H1 (cell line): ENCODE data around the gene UBE2I. TPM values are rescaled to one million over a fixed set of nuclear protein-coding genes. Genes with fewer than 3 reads are reported as not detected.

Experiments used
- CTCF ChIA-PET: fragments of 300-600 bp; sonication (Branson Sonifier 250); formaldehyde crosslinking; loops from one replicate; lab custom pipeline; 2021; ENCODE audit not compliant: partially characterized antibody; lab: Charles Lee
- POLR2A ChIA-PET: fragments of 300-600 bp; sonication (Branson Sonifier 250); formaldehyde crosslinking; loops from one replicate; lab custom pipeline; 2021; ENCODE audit warnings: inconsistent platforms; ENCODE audit not compliant: partially characterized antibody; lab: Charles Lee
- DNase-seq, 2 experiments: peaks; one replicate each; pipeline versions ENCODE4 v3.0.0 to v3.0.0-alpha.2; 2010 to 2022; ENCODE audit warnings: low spot score in 2 of 2, low read depth in 1 of 2, mixed read lengths in 1 of 2
- FAIRE-seq: peaks from 2 replicates; lab custom pipeline; 2011; peaks lifted over from hg19 to GRCh38; lab: Jason Lieb, UNC
- H2AFZ ChIP-seq: 2 replicates; pipeline ENCODE4 v1.8.1; 2012; ENCODE audit warnings: low read length, inconsistent platforms
- H2AK5ac ChIP-seq: 2 replicates; pipeline ENCODE4 v1.6.1; 2013; ENCODE audit warnings: low read depth, low read length
- H2BK120ac ChIP-seq: replicated peaks from 2 replicates; pipeline ENCODE3; 2013; ENCODE audit warnings: low read depth, low read length, inconsistent platforms
- H2BK12ac ChIP-seq: 2 replicates; pipeline ENCODE4 v1.6.1; 2013; ENCODE audit warnings: low read depth, low read length
- H2BK15ac ChIP-seq: 2 replicates; pipeline ENCODE4 v1.6.1; 2013; ENCODE audit warnings: low read length
- H2BK20ac ChIP-seq: 2 replicates; pipeline ENCODE4 v1.6.1; 2013; ENCODE audit warnings: low read length
- H2BK5ac ChIP-seq: 2 replicates; pipeline ENCODE4 v1.6.1; 2013; ENCODE audit warnings: low read depth, low read length
- H3K14ac ChIP-seq: 2 replicates; pipeline ENCODE4 v1.6.1; 2013; ENCODE audit warnings: inconsistent platforms; ENCODE audit not compliant: insufficient read length
- H3K18ac ChIP-seq: 2 replicates; pipeline ENCODE4 v1.6.1; 2013; ENCODE audit warnings: low read length; ENCODE audit errors: extremely low read depth
- H3K23ac ChIP-seq: 2 replicates; pipeline ENCODE4 v1.6.1; 2013; ENCODE audit warnings: inconsistent platforms; ENCODE audit not compliant: insufficient read length
- H3K23me2 ChIP-seq: 2 replicates; pipeline ENCODE4 v1.6.1; 2013; ENCODE audit warnings: low read depth, low read length
- H3K27ac ChIP-seq: 2 replicates; pipeline ENCODE4 v1.6.1; 2011; ENCODE audit warnings: low read depth, low read length, inconsistent platforms
- H3K27me3 ChIP-seq, 4 experiments: replicated peaks in 1 of 4; 1 replicate in 1 of 4; 2 replicates in 3 of 4; pipeline versions ENCODE4 v1.6.1 to v1.8.1; 2011 to 2013; ENCODE audit warnings: low read length in 3 of 4, mild to moderate bottlenecking in 3 of 4, inconsistent platforms in 2 of 4, mixed read lengths in 2 of 4, moderate library complexity in 1 of 4; ENCODE audit not compliant: control insufficient read depth in 3 of 4, insufficient read depth in 3 of 4; ENCODE audit errors: extremely low read depth in 1 of 4
- H3K36me3 ChIP-seq, 4 experiments: 2 replicates each; pipeline versions ENCODE4 v1.6.1 to v1.8.1; 2011 to 2013; ENCODE audit warnings: mild to moderate bottlenecking in 4 of 4, low read length in 3 of 4, moderate library complexity in 2 of 4, control low read depth in 1 of 4, inconsistent platforms in 1 of 4; ENCODE audit not compliant: insufficient read depth in 4 of 4, control insufficient read depth in 2 of 4
- H3K4ac ChIP-seq: replicated peaks from 2 replicates; pipeline ENCODE3; 2013; ENCODE audit warnings: low read length, low read depth, mixed read lengths, inconsistent platforms; ENCODE audit not compliant: insufficient read length
- H3K4me1 ChIP-seq, 4 experiments: replicated peaks in 1 of 4; 1 replicate in 1 of 4; 2 replicates in 3 of 4; pipeline versions ENCODE4 v1.6.1 to v1.8.1; 2011 to 2013; ENCODE audit warnings: low read length in 3 of 4, inconsistent platforms in 2 of 4, mixed read lengths in 1 of 4; ENCODE audit not compliant: insufficient read depth in 4 of 4, control insufficient read depth in 3 of 4
- H3K4me2 ChIP-seq, 2 experiments: 2 replicates each; pipeline versions ENCODE4 v1.6.1 to v1.8.1; 2011 to 2013; ENCODE audit warnings: low read depth in 2 of 2, low read length in 2 of 2, control low read depth in 1 of 2, inconsistent platforms in 1 of 2, mild to moderate bottlenecking in 1 of 2; ENCODE audit not compliant: insufficient read depth in 1 of 2
- H3K4me3 ChIP-seq, 4 experiments: fragments of 200-600, 300-600 bp in 1 of 4; sonication (generic), shearing (Covaris generic), sonication (Bioruptor Twin) in 1 of 4; 2 replicates each; pipeline versions ENCODE4 v1.5.1 to v1.8.1; 2011 to 2016; ENCODE audit warnings: low read length in 4 of 4, low read depth in 3 of 4, control low read depth in 2 of 4, inconsistent platforms in 2 of 4, mild to moderate bottlenecking in 2 of 4, mixed read lengths in 1 of 4, moderate library complexity in 1 of 4; ENCODE audit not compliant: insufficient read depth in 2 of 4; ENCODE audit errors: extremely low read depth in 1 of 4
- H3K56ac ChIP-seq: replicated peaks from 2 replicates; pipeline ENCODE3; 2013; ENCODE audit warnings: low read depth, mild to moderate bottlenecking, mixed read lengths, low read length, inconsistent platforms; ENCODE audit not compliant: insufficient read length
- H3K79me1 ChIP-seq: 2 replicates; pipeline ENCODE4 v1.6.1; 2013; ENCODE audit warnings: low read depth, low read length, control low read depth
- H3K79me2 ChIP-seq, 2 experiments: 2 replicates each; pipeline versions ENCODE4 v1.6.1 to v1.8.1; 2012 to 2013; ENCODE audit warnings: low read length in 2 of 2, mild to moderate bottlenecking in 2 of 2, inconsistent platforms in 1 of 2; ENCODE audit not compliant: insufficient read depth in 2 of 2, control insufficient read depth in 1 of 2
- H3K9ac ChIP-seq, 4 experiments: replicated peaks in 1 of 4; 1 replicate in 1 of 4; 2 replicates in 3 of 4; pipeline versions ENCODE4 v1.6.1 to v1.8.1; 2011 to 2013; ENCODE audit warnings: low read depth in 3 of 4, low read length in 3 of 4, control low read depth in 2 of 4, mild to moderate bottlenecking in 2 of 4, moderate library complexity in 2 of 4, inconsistent platforms in 1 of 4; ENCODE audit errors: extremely low read depth in 1 of 4
- H3K9me3 ChIP-seq, 2 experiments: 2 replicates each; pipeline versions ENCODE4 v1.6.1 to v1.8.1; 2012 to 2013; ENCODE audit warnings: mild to moderate bottlenecking in 2 of 2, moderate library complexity in 2 of 2, control low read depth in 1 of 2, inconsistent platforms in 1 of 2, low read depth in 1 of 2, low read length in 1 of 2, mixed read lengths in 1 of 2; ENCODE audit not compliant: insufficient read depth in 2 of 2
- H4K20me1 ChIP-seq, 2 experiments: replicated peaks in 1 of 2; 2 replicates each; pipeline versions ENCODE3 to v1.8.1; 2011 to 2013; ENCODE audit warnings: inconsistent platforms in 2 of 2, low read length in 2 of 2, mild to moderate bottlenecking in 1 of 2; ENCODE audit not compliant: insufficient read depth in 2 of 2, control insufficient read depth in 1 of 2
- H4K5ac ChIP-seq: 2 replicates; pipeline ENCODE4 v1.6.1; 2013; ENCODE audit warnings: low read length, low read depth, mixed read lengths, inconsistent platforms; ENCODE audit not compliant: insufficient read length
- H4K8ac ChIP-seq: 2 replicates; pipeline ENCODE4 v1.8.0; 2013; ENCODE audit warnings: mild to moderate bottlenecking, moderate library complexity, low read length, inconsistent platforms; ENCODE audit not compliant: insufficient read depth; ENCODE audit errors: extremely low read depth
- H4K91ac ChIP-seq: replicated peaks from 2 replicates; pipeline ENCODE3; 2013; ENCODE audit warnings: low read length, mixed read lengths, inconsistent platforms; ENCODE audit not compliant: insufficient read length
- CBX8 ChIP-seq: fragments of 300-800, 300-1000 bp; sonication (generic); IDR thresholded peaks from 2 replicates; pipeline ENCODE4 v1.7.1; 2016; ENCODE audit warnings: low read depth, low read length, borderline replicate concordance
- CHD1 ChIP-seq: IDR thresholded peaks from 2 replicates; pipeline ENCODE4 v1.6.1; 2012; ENCODE audit warnings: low read depth, low read length, improper control_type of control experiment
- CHD2 ChIP-seq: IDR thresholded peaks from 2 replicates; pipeline ENCODE4 v1.6.1; 2012; ENCODE audit warnings: low read length, improper control_type of control experiment
- EZH2 ChIP-seq: fragments of 200-600 bp; sonication (generic); IDR thresholded peaks from 2 replicates; pipeline ENCODE4 v1.7.1; 2012; ENCODE audit warnings: low read depth, mild to moderate bottlenecking, moderate library complexity, low read length, inconsistent platforms; ENCODE audit not compliant: severe bottlenecking
- HDAC6 ChIP-seq: IDR thresholded peaks from one replicate; pipeline ENCODE4 v1.7.1; 2012; ENCODE audit warnings: low read depth, mild to moderate bottlenecking, inconsistent platforms, low read length, moderate library complexity
- MAFK ChIP-seq: IDR thresholded peaks from 2 replicates; pipeline ENCODE4 v1.6.1; 2012; ENCODE audit warnings: low read depth, mild to moderate bottlenecking, improper control_type of control experiment, low read length
- RAD21 ChIP-seq, 2 experiments: IDR thresholded peaks in 1 of 2; conservative IDR thresholded peaks in 1 of 2; 2 replicates each; pipeline ENCODE4 v1.6.1; 2011; ENCODE audit warnings: low read depth in 2 of 2, low read length in 2 of 2, improper control_type of control experiment in 1 of 2, inconsistent platforms in 1 of 2, mild to moderate bottlenecking in 1 of 2, moderate library complexity in 1 of 2
- SIN3A ChIP-seq, 2 experiments: IDR thresholded peaks in 1 of 2; conservative IDR thresholded peaks in 1 of 2; 2 replicates each; pipeline ENCODE4 v1.6.1; 2011 to 2012; ENCODE audit warnings: low read length in 2 of 2, improper control_type of control experiment in 1 of 2, low read depth in 1 of 2, mild to moderate bottlenecking in 1 of 2
- SP2 ChIP-seq: IDR thresholded peaks from 2 replicates; pipeline ENCODE4 v1.6.1; 2012; ENCODE audit warnings: mild to moderate bottlenecking, low read length, inconsistent platforms
- SUZ12 ChIP-seq: fragments of 200-600 bp; sonication (generic); IDR thresholded peaks from 2 replicates; pipeline ENCODE4 v1.6.1; 2012; ENCODE audit warnings: mild to moderate bottlenecking, inconsistent platforms, low read length, moderate library complexity, mixed read lengths
- ZNF274 ChIP-seq: IDR thresholded peaks from 2 replicates; pipeline ENCODE4 v1.7.0; 2012; ENCODE audit warnings: low read length, borderline replicate concordance; ENCODE audit errors: extremely low read depth
- WGBS, 2 experiments: shearing (Covaris generic) in 1 of 2; methylation state at CpG; one replicate each; pipeline versions ENCODE4 v1.1.6 to v1.1.7; 2013 to 2015; ENCODE audit warnings: low lambda C conversion rate in 2 of 2, mixed read lengths in 2 of 2, inconsistent platforms in 1 of 2, low coverage in 1 of 2, missing lambda C conversion rate in 1 of 2; ENCODE audit not compliant: insufficient replicate concordance in 2 of 2, insufficient coverage in 1 of 2, insufficient read length in 1 of 2; ENCODE audit errors: extremely low coverage in 1 of 2, missing lambda C conversion rate in 1 of 2; 5-methylcytosine and 5-hydroxymethylcytosine counted together
- polyA plus RNA-seq, 7 experiments: library from polyadenylated mRNA; depleted of rRNA in 3 of 7; stranded (reverse) in 5 of 7; unstranded in 2 of 7; fragments of >200 nt in 5 of 7; fragments of 200-250 nt in 2 of 7; gene quantifications; 1 replicate in 5 of 7; 2 replicates in 1 of 7; 4 replicates in 1 of 7; pipeline versions ENCODE4 v1.2.1 to v1.2.3, GENCODE V29; 2011 to 2013; ENCODE audit warnings: missing spikeins in 2 of 7, mixed read lengths in 2 of 7
- total RNA-seq: library from RNA; stranded (reverse); fragmentation: NEBNext Ultra II Directional; extraction: Animal tissue kit (Norgen Biotek cat#: 25700); gene quantifications from 2 replicates; pipeline ENCODE4 v1.2.1, GENCODE V29; 2021

UBE2I gene
- total and polyA plus RNA-seq, 2 of the 8 experiments (the other 6 are each of a cell fraction or from before 2014, with no cell fraction given) = 148 to 268 TPM

DNA sequence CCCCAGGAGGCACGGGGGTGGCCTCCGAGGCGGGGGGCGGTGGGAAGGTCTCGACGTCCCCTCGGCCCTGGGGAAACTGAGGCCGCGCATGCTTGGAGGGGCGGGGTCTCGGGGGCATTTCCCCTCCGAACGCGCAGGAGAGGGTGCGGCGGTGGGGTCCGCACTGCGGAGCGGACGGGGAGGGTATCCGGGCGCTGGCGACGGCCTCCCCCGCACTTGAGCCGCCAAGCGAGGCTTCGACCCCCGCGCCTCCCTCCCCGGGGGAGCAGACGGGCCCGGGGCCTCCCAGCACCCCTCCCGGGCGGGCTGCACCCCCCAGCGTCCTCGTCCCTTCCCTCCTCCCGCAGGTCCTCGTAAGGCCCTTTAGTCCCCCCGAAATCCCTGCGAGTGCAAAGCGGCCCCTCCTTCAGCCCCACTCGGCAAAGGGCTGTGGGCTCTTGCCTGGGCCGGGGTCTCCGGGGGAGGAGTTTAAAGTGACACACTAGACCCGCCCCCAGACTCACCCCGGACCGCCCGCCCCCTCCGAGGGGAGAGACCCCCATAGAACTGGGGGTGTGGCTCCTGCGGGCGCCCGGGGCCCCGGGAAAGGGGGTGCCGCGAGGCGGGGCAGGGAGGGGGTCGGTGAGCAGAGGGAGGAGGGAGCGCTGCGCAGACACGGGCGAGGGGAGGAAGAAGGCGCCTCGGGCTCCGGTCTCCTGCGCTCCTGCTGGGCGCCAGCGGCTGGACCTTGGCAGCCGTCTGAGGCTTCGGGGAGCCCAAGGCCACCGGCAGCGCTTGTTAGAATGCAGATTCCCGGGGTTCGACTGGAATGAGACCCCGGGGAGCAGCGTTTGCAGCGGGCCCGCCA lies 24.6 kb downstream of the UBE2I start:
- FAIRE-seq (no peak), DNase-seq (no peak)
- 10% methylated on average over 12 of the region's 78 CpGs; no CpG with 5 or more reads in 1 of the 2 experiments for WGBS, 2 experiments
- Histone ChIP-seq H3K23ac (no peak overlapping the region), H3K23me2 (peaks cover 13% of the 10 kb centered on the region; the same call in 1 of the 2 replicates), H3K4me1 (peaks cover 0 to 15% (median 13%) of the 10 kb centered on the region in 4 experiments; a peak in 4 of 7 replicates), H2BK120ac (no peak overlapping the region), H3K14ac (no peak overlapping the region), H3K79me1 (no peaks in the 10 kb centered on the region), H3K18ac (no peak overlapping the region; the same call in none of the 2 replicates), H2AK5ac (no peak overlapping the region), H2BK15ac (no peak overlapping the region), H3K27me3 (peaks cover 19 to 53% (median 40%) of the 10 kb centered on the region in 4 experiments), H3K79me2 (no peaks in the 10 kb centered on the region), H3K4me2 (peak overlapping the region; percentile 72 to 87), H4K8ac (peak overlapping the region; percentile 57; the same call in 1 of the 2 replicates), H2AFZ (no peak overlapping the region), H3K56ac (no peak overlapping the region), H3K36me3 (no peaks in the 10 kb centered on the region), H3K9ac (no peak overlapping the region), H3K27ac (no peak overlapping the region), H3K9me3 (peaks cover 5 to 8% of the 10 kb centered on the region in 2 experiments; a peak in 2 of 4 replicates), H3K4ac (no peak overlapping the region), H3K4me3 (peak overlapping the region; percentile 26 to 58 (median 32); a peak in 7 of 8 replicates), H2BK12ac (no peak overlapping the region), H2BK20ac (no peak overlapping the region), H4K5ac (no peak overlapping the region), H4K20me1 (peaks cover 7 to 16% of the 10 kb centered on the region in 2 experiments), H4K91ac (no peak overlapping the region), H2BK5ac (no peak overlapping the region)
- ChIA-PET POLR2A (interaction anchor here (1.0 to 2.6 kb wide), 3 partner anchors 8 to 46 kb away, joined by 3 to 13 read pairs (median 3); no protein-coding TSS in a partner anchor), CTCF (interaction anchor here (0.8 to 5.2 kb wide), 5 partner anchors 10 to 132 kb away, joined by 3 to 43 read pairs (median 3); no protein-coding TSS in a partner anchor)
- TF ChIP-seq SIN3A (conservative IDR thresholded peaks at IDR 0.05 in 1 of 2, IDR thresholded peaks at IDR 0.05 in 1 of 2; ENCODE audit: low read depth in 1 of 2, low read length in 2 of 2) = no peak
- TF ChIP-seq CHD1 = no peak
- TF ChIP-seq CBX8 = no peak
- TF ChIP-seq MAFK = no peak
- no peak for TF ChIP-seq RAD21 (IDR thresholded peaks at IDR 0.05 in 1 of 2, conservative IDR thresholded peaks at IDR 0.05 in 1 of 2; ENCODE audit: low read depth in 2 of 2, low read length in 2 of 2)
- no peak for TF ChIP-seq SP2
- TF ChIP-seq SUZ12 = peak; percentile 58; the same call in 1 of the 2 replicates
- TF ChIP-seq ZNF274 = no peak
- peak; percentile 36 for TF ChIP-seq EZH2
- TF ChIP-seq CHD2 = no peak
- no peak for TF ChIP-seq HDAC6
